Measurements from ENCODE around the gene CDHR3. TPM values are rescaled to one million over a fixed set of nuclear protein-coding genes. Genes with fewer than 3 reads are reported as not detected.

CDHR3 gene
- total and polyA plus RNA-seq, 9 of the 15 experiments (the other 6 are each of a cell fraction or from before 2014, with no cell fraction given), result 0.03 to 0.66 (median 0.24) TPM; not detected in 1

GRCh38 chr7:105989686-105990085 lies 26.6 kb downstream of the CDHR3 start:
- CTCF ChIA-PET (ENCODE audit: low intra/inter-chr PET ratio), result no interaction called here
- H3K27me3 ChIP-seq (ENCODE audit: control insufficient read depth in 2 of 2, insufficient read depth in 2 of 2, low read length in 2 of 2), result peaks cover 24 to 44% of the 10 kb centered on the region in 2 experiments; a peak in 4 of 5 replicates
- H3K4me2 ChIP-seq (ENCODE audit: insufficient read depth, low read length), result no peak overlapping the region
- no peak overlapping the region for H3K27ac ChIP-seq (ENCODE audit: extremely low read depth, low read depth, low read length)
- no peak overlapping the region for H3K4me3 ChIP-seq
- TF ChIP-seq HNRNPUL1 (IDR thresholded peaks at IDR 0.05; ENCODE audit: low read length), result no peak
- ATAC-seq (no peak), DNase-seq (ENCODE audit: extremely low read depth in 1 of 4, low spot score in 3 of 4) (no peak), FAIRE-seq (no peak)
- no peaks in the 10 kb centered on the region for H3K9me3 ChIP-seq (replicated peaks; ENCODE audit: control insufficient read depth, insufficient read depth, low read depth, low read length)
- intact Hi-C loops (cut with micrococcal nuclease) (no loop called here), in situ Hi-C loops (cut with MboI) (no loop called here)
- BruUV-seq (replicated peaks), result no TSS peak
- no peaks in the 10 kb centered on the region for H3K36me3 ChIP-seq (ENCODE audit: control insufficient read depth, insufficient read depth, low read length)
- H3K79me2 ChIP-seq (ENCODE audit: control insufficient read depth, insufficient read depth, low read length), result no peaks in the 10 kb centered on the region
- H4K20me1 ChIP-seq (replicated peaks; ENCODE audit: control insufficient read depth, insufficient read depth, low read length), result no peaks in the 10 kb centered on the region; the same call in 1 of the 2 replicates
- no peaks in the 10 kb centered on the region for H3K9me1 ChIP-seq (ENCODE audit: control insufficient read depth, insufficient read depth, low read length)
- H3K9ac ChIP-seq (ENCODE audit: insufficient read depth in 1 of 2, low read depth in 2 of 2, low read length in 2 of 2), result no peak overlapping the region
- no peaks in the 10 kb centered on the region for H3K4me1 ChIP-seq (replicated peaks in 1 of 2; ENCODE audit: control insufficient read depth in 2 of 2, insufficient read depth in 2 of 2, low read length in 2 of 2)
- POLR2A ChIA-PET, result interaction anchor here (0.6 to 0.8 kb wide), 2 partner anchors 8 to 192 kb away, joined by 3 read pairs; no protein-coding TSS in a partner anchor
- H2AFZ ChIP-seq (ENCODE audit: low read depth, low read length), result no peak overlapping the region

DNA sequence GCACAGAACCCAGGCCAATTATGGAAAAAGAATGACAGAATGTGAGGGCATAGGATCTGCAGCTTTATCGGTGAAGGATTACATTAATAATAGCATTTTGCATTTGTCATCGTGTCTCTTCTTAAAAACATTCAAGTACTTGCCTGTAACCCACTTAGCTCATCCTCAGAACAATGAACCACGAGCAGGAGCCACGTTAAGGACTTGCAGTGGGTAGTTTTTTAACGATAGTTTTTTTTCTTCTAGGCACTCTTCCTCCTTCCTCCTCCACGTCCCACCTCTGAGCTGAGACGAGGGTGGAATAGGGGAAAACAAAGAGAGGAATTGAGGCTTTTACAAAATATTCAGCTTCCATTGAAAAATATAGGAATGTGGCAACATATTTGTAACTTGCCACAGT lies 27.1 kb downstream of the CDHR3 start:
- H3K27ac ChIP-seq (ENCODE audit: extremely low read depth, low read depth, low read length), result no peak overlapping the region
- ChIA-PET CTCF (ENCODE audit: low intra/inter-chr PET ratio) (no interaction called here), POLR2A (interaction anchor here (0.9 to 1.0 kb wide), 2 partner anchors 19 to 220 kb away, joined by 3 read pairs; no protein-coding TSS in a partner anchor)
- no peaks in the 10 kb centered on the region for H3K79me2 ChIP-seq (ENCODE audit: control insufficient read depth, insufficient read depth, low read length)
- H3K27me3 ChIP-seq (ENCODE audit: control insufficient read depth in 2 of 2, insufficient read depth in 2 of 2, low read length in 2 of 2), result peaks cover 25 to 46% of the 10 kb centered on the region in 2 experiments; a peak in 4 of 5 replicates
- H2AFZ ChIP-seq (ENCODE audit: low read depth, low read length), result no peak overlapping the region
- no peak overlapping the region for H3K4me3 ChIP-seq
- WGBS (ENCODE audit: insufficient coverage, low coverage, missing lambda C conversion rate), result 0% methylated on average over 7 of the region's 7 CpGs
- DNase-seq (ENCODE audit: extremely low read depth in 1 of 4, low spot score in 3 of 4), result no peak
- TF ChIP-seq TOE1 (IDR thresholded peaks at IDR 0.05; ENCODE audit: borderline replicate concordance), result no peak
- TF ChIP-seq TOE1 (CRISPR knock-in tag; IDR thresholded peaks at IDR 0.05; ENCODE audit: borderline replicate concordance, low read depth), result no peak
- TF ChIP-seq ZNF263 (CRISPR knock-in tag; IDR thresholded peaks at IDR 0.05; ENCODE audit: borderline replicate concordance), result no peak
- H3K9me3 ChIP-seq (replicated peaks; ENCODE audit: control insufficient read depth, insufficient read depth, low read depth, low read length), result no peaks in the 10 kb centered on the region
- no peaks in the 10 kb centered on the region; the same call in 1 of the 2 replicates for H4K20me1 ChIP-seq (replicated peaks; ENCODE audit: control insufficient read depth, insufficient read depth, low read length)
- no peak for ATAC-seq
- no peaks in the 10 kb centered on the region for H3K36me3 ChIP-seq (ENCODE audit: control insufficient read depth, insufficient read depth, low read length)
- H3K9ac ChIP-seq (ENCODE audit: insufficient read depth in 1 of 2, low read depth in 2 of 2, low read length in 2 of 2), result no peak overlapping the region
- no peaks in the 10 kb centered on the region for H3K9me1 ChIP-seq (ENCODE audit: control insufficient read depth, insufficient read depth, low read length)
- in situ Hi-C loops (cut with MboI), result no loop called here
- H3K4me1 ChIP-seq (replicated peaks in 1 of 2; ENCODE audit: control insufficient read depth in 2 of 2, insufficient read depth in 2 of 2, low read length in 2 of 2), result no peaks in the 10 kb centered on the region
- no peak overlapping the region for H3K4me2 ChIP-seq (ENCODE audit: insufficient read depth, low read length)
- intact Hi-C loops (cut with micrococcal nuclease), result no loop called here
- BruUV-seq (replicated peaks), result no TSS peak
- no peak for FAIRE-seq

Data from K562 (cell line).